Adipocyte (in vitro differentiated cells): ENCODE data around the gene MIAT.
"Not testable (repeated sequence)": the region's sequence is repeated elsewhere in the genome, so short reads cannot be mapped to it uniquely, and the experiment has no call there.

Experiments used
- DNase-seq: peaks from one replicate; pipeline ENCODE4 v3.0.0-alpha.2; 2015; ENCODE audit warnings: low read depth
- H3K27me3 ChIP-seq: replicated peaks from 2 replicates; pipeline ENCODE4 v1.7.0; 2013; ENCODE audit warnings: mild to moderate bottlenecking, low read length, moderate library complexity; ENCODE audit not compliant: control insufficient read depth, insufficient read depth
- H3K36me3 ChIP-seq: 2 replicates; pipeline ENCODE4 v1.7.0; 2013; ENCODE audit warnings: low read length, mild to moderate bottlenecking, moderate library complexity; ENCODE audit not compliant: control insufficient read depth, insufficient read depth, severe bottlenecking
- H3K4me1 ChIP-seq: 2 replicates; pipeline ENCODE4 v1.7.0; 2013; ENCODE audit warnings: mild to moderate bottlenecking, low read length, moderate library complexity; ENCODE audit not compliant: control insufficient read depth, insufficient read depth
- H3K4me3 ChIP-seq: 2 replicates; pipeline ENCODE4 v1.7.0; 2013; ENCODE audit warnings: mild to moderate bottlenecking, low read length, moderate library complexity
- H3K9ac ChIP-seq: 2 replicates; pipeline ENCODE4 v1.7.0; 2013; ENCODE audit warnings: mild to moderate bottlenecking, low read length, moderate library complexity
- H3K9me3 ChIP-seq: 2 replicates; pipeline ENCODE4 v1.7.0; 2013; ENCODE audit warnings: mild to moderate bottlenecking, low read length, moderate library complexity; ENCODE audit not compliant: control insufficient read depth

MIAT gene

GRCh38 chr22:26687439-26687838 lies 30.1 kb downstream of the MIAT start:
- DNase-seq, result no peak
- no peaks in the 10 kb centered on the region for H3K27me3 ChIP-seq
- no peak overlapping the region for H3K9ac ChIP-seq
- H3K36me3 ChIP-seq, result no peaks in the 10 kb centered on the region
- H3K4me1 ChIP-seq, result no peaks in the 10 kb centered on the region
- H3K9me3 ChIP-seq, result peaks cover under 1% of the 10 kb centered on the region
- no peak overlapping the region for H3K4me3 ChIP-seq

DNA sequence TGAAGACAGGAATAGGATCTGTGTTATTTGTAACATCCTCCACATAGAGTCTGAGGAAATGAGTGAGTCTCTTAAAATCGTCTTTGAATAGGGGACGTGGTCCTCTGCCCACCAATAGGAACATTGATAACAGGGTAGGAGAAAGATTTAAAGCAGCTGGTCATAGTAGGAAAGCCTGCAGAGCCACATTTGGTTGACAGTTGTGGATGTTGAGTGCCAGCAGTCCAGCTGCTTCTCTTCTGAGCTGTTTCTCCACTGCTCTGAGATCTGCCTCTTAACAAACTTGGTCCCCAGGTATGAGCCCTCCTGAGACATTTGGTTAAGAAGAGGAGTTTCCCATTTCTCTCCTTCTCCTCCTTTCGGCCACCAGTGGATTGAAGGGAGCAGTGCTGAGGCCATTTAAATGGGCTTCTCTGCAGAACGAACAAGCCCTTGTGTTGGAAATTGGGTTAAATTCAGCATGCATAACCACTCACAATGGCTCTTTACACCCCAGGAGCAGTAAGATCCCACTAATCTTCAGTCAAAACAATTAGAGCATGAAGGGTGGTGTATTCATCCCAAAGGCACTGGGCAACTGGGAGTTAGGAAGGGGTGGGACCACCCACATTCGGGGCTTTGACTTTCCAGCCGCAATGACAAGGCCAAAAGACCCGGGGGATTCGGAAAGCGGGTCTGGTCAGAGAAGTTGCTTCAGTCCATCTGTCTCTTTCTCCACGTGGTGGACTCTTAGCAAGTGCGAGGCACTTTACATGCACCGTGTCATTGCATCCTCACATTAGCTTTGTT lies 32.3 kb downstream of the MIAT start:
- Histone ChIP-seq H3K4me3 (no peak overlapping the region), H3K4me1 (no peaks in the 10 kb centered on the region), H3K27me3 (no peaks in the 10 kb centered on the region), H3K9me3 (no peaks in the 10 kb centered on the region), H3K9ac (no peak overlapping the region), H3K36me3 (no peaks in the 10 kb centered on the region)
- DNase-seq, result no peak

- H3K9me3 ChIP-seq, result no peaks in the 10 kb centered on the region
- no peak for DNase-seq
- H3K9ac ChIP-seq, result no peak overlapping the region
- no peaks in the 10 kb centered on the region for H3K4me1 ChIP-seq
- no peak overlapping the region for H3K4me3 ChIP-seq
- no peaks in the 10 kb centered on the region for H3K27me3 ChIP-seq
- H3K36me3 ChIP-seq, result no peaks in the 10 kb centered on the region
These were observed 33.4 kb downstream of the MIAT start for GRCh38 chr22:26690654-26691376.

DNA sequence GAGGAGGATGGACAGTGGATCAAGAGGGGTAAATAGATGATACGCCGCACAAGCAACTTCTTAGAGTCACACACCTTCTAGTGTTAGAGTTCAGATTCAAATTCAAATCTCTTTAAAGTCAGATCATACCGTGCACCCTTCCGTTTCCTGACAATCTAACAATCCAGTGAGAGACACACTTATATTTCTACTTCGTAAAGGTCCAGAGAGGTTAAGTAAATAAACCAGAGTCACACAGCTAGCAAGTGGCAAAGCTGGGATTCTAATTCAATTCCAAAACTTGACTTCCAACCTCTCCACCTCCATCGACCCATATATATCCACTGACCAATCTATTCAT lies 34.0 kb downstream of the MIAT start:
- Histone ChIP-seq H3K9me3 (no peaks in the 10 kb centered on the region), H3K27me3 (no peaks in the 10 kb centered on the region), H3K4me3 (no peak overlapping the region), H3K36me3 (no peaks in the 10 kb centered on the region), H3K4me1 (no peaks in the 10 kb centered on the region), H3K9ac (no peak overlapping the region)
- DNase-seq, result no peak

DNA sequence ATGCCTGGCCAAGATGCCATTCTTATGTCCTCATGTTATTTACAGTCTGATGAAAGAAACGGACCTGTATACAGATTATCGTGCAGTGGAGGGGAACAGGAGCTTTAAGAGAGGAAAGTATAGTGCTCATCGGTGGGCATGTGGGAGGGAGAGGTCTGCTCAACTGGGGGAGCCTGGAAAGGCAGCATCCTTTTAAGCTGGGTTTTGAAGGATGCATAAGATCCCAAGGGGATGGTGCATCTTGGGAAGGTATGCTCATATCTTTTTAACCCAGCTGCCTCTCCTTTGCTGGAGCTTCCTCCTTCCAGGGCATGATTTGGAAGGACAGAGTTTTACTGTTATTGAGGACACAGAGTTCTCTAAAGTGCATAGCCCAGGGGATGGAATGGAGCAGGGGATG lies 34.8 kb downstream of the MIAT start:
- H3K4me3 ChIP-seq, result no peak overlapping the region

DNA sequence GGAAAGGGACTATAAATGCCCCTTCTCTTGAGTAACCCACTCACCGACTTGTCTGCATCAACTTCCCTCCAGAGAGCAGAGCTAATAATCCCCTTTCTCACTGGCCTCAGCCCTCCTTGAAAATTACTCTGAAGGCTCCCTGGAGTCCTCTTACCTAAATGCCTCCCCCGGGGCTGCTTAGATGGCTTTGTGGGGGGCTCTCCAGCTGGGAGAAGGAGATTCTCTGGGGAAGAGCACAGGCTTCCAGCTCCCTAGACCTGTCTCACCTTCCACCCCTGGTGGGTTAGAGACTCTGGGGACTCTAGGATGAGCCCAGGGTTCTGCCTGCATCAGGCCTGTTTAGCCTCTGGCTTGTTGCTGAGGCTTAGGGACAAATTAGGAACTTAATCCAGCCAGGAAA lies 39.8 kb downstream of the MIAT start:
- no peak overlapping the region for H3K9ac ChIP-seq
- H3K9me3 ChIP-seq, result peaks cover 5% of the 10 kb centered on the region
- H3K36me3 ChIP-seq, result peaks cover 19% of the 10 kb centered on the region
- no peaks in the 10 kb centered on the region for H3K4me1 ChIP-seq
- H3K27me3 ChIP-seq, result no peaks in the 10 kb centered on the region
- H3K4me3 ChIP-seq, result no peak overlapping the region
- DNase-seq, result no peak

More for the DNA sequence above, 34.8 kb downstream of the MIAT start:
- DNase-seq, result no peak
- Histone ChIP-seq H3K36me3 (no peaks in the 10 kb centered on the region), H3K9ac (no peak overlapping the region), H3K4me1 (no peaks in the 10 kb centered on the region), H3K27me3 (no peaks in the 10 kb centered on the region), H3K9me3 (no peaks in the 10 kb centered on the region)

GRCh38 chr22:26700462-26700861 lies 43.1 kb downstream of the MIAT start:
- H3K27me3 ChIP-seq, result no peaks in the 10 kb centered on the region
- no peaks in the 10 kb centered on the region for H3K4me1 ChIP-seq
- H3K9ac ChIP-seq, result no peak overlapping the region
- no peak for DNase-seq
- peaks cover 19% of the 10 kb centered on the region for H3K36me3 ChIP-seq
- peaks cover 5% of the 10 kb centered on the region for H3K9me3 ChIP-seq
- H3K4me3 ChIP-seq, result peak overlapping the region; percentile 29

DNA sequence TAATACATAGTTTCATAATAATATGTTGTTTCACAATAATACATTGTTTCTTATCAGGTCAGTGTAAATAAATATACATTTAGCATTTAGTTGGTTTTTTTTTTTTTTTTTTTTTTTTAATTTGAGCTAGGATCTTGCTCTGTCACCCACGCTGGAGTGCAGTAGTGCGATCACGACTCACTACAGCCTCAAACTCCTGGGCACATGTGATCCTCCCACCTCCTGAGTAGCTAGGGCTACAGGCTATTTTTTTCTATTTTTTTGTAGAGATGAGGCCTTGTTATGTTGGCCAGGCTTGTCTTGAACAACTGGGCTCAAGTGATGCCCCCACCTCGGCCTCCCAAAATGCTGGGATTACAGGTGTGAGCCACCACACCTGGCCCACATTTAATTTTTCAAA lies 43.5 kb downstream of the MIAT start:
- H3K9me3 ChIP-seq, result peaks cover 5% of the 10 kb centered on the region
- no peaks in the 10 kb centered on the region for H3K27me3 ChIP-seq
- no peaks in the 10 kb centered on the region for H3K4me1 ChIP-seq
- DNase-seq, result no peak
- no peak overlapping the region for H3K9ac ChIP-seq
- no peak overlapping the region for H3K4me3 ChIP-seq
- peaks cover 19% of the 10 kb centered on the region for H3K36me3 ChIP-seq

- no peak overlapping the region for H3K9ac ChIP-seq
- H3K36me3 ChIP-seq, result peaks cover 19% of the 10 kb centered on the region
- no peak for DNase-seq
- H3K4me1 ChIP-seq, result no peaks in the 10 kb centered on the region
- peaks cover 5% of the 10 kb centered on the region for H3K9me3 ChIP-seq
- H3K4me3 ChIP-seq, result no peak overlapping the region
- H3K27me3 ChIP-seq, result no peaks in the 10 kb centered on the region
These were observed 43.9 kb downstream of the MIAT start for GRCh38 chr22:26701323-26701722.

DNA sequence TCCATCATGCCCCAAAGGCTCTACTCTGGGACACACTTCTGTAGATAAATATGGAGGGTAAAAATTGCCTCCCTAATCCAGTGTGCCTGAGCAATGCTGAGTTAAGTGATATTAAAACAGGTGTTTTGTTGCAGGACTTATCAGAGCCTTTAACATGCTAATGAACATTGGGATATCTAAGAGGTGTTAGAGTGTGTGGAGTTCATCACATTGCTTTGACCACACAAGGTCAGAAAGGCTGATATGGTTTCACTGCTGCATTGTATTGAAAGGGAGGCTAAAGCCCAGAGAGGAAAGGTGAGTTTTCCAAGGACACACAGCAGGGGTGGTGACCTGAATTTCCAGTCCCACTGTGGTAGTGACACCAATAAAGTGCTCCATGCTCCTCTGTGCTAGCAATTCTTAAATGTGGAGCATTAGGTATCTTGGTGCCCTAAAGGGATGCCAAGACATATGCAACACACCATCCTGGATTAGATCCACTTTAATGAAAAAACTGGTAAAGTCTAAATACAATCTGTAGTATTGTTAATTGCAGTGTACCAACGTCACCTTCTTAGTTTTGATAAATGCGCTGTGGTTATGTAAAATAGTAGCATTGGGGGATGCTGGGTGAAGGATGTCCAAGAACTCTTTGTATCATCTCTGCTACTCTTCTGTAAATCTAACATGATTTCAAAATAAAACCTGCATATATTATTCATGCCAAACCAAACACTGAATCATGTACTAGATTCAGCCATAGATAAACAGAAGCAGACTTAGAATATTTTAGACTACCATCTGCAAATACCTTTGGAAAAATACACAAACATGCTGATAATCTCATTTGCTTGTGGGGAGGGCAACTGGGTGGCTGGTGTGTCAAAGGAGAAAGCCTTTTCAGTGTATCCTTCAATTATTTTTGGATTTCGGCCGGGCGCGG lies 45.8 kb downstream of the MIAT start:
- Histone ChIP-seq H3K4me1 (no peaks in the 10 kb centered on the region), H3K4me3 (no peak overlapping the region), H3K9ac (no peak overlapping the region), H3K27me3 (no peaks in the 10 kb centered on the region), H3K36me3 (peaks cover 18% of the 10 kb centered on the region), H3K9me3 (peaks cover 10% of the 10 kb centered on the region)
- peak; percentile 60 for DNase-seq

DNA sequence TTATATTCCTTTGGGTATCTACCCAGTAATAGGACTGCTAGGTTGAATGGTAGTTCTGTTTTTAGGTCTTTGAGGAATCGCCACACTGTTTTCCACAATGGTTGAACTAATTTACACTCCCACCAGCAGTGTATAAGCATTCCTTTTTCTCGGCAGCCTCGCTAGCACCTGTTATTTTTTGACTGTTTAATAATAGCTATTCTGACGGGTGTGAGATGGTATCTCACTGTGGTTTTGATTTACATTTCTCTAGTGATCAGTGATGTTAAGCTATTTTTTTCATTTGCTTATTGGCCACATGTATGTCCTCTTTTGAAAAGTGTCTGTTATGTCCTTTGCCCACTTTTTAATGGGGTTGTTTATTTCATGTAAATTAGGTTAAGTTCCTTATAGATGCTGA lies 48.0 kb downstream of the MIAT start:
- H3K4me1 ChIP-seq, result peaks cover 16% of the 10 kb centered on the region
- not testable (repeated sequence) for H3K27me3 ChIP-seq, H3K9ac ChIP-seq, DNase-seq, H3K4me3 ChIP-seq, H3K9me3 ChIP-seq, H3K36me3 ChIP-seq
